SK-N-SH (cell line): ENCODE data around the gene MEP1A. TPM values are rescaled to one million over a fixed set of nuclear protein-coding genes. Genes with fewer than 3 reads are reported as not detected.

ENCODE experiments used
- CTCF ChIA-PET: fragments of 300-600, 350-600 bp; formaldehyde crosslinking; extraction: SDS; loops from one replicate; lab custom pipeline; 2021; lab: Yijun Ruan, JAX
- POLR2A ChIA-PET: fragments of 350-600 bp; sonication (Branson Sonifier 250); formaldehyde crosslinking; extraction: SDS; loops from one replicate; lab custom pipeline; 2020; ENCODE audit warnings: antibody characterized with exemption, inconsistent platforms; lab: Yijun Ruan, JAX
- DNase-seq: peaks from one replicate; pipeline ENCODE4 v3.0.0; 2012
- H2AFZ ChIP-seq: fragments of 200-600 bp; sonication (generic); 2 replicates; pipeline ENCODE4 v1.8.1; 2016; ENCODE audit warnings: antibody characterized with exemption, mild to moderate bottlenecking, low read depth
- H3F3A ChIP-seq: fragments of 200-600 bp; sonication (generic); replicated peaks from 2 replicates; pipeline ENCODE3; 2016; ENCODE audit warnings: antibody characterized with exemption, mild to moderate bottlenecking; ENCODE audit not compliant: insufficient read depth
- H3K27ac ChIP-seq, 2 experiments: fragments of 200-500 bp in 1 of 2; fragments of 200-600 bp in 1 of 2; sonication (Bioruptor generic) in 1 of 2; sonication (generic), shearing (Covaris generic) in 1 of 2; 2 replicates each; pipeline versions ENCODE4 v1.5.1 to v1.6.1; 2014 to 2016; ENCODE audit warnings: low read depth in 2 of 2, inconsistent platforms in 1 of 2, low read length in 1 of 2, mild to moderate bottlenecking in 1 of 2, mixed read lengths in 1 of 2
- H3K27me3 ChIP-seq: fragments of 200-600 bp; sonication (generic), shearing (Covaris generic); 2 replicates; pipeline ENCODE4 v1.6.1; 2016; ENCODE audit warnings: mixed run types; ENCODE audit not compliant: insufficient read depth
- H3K36me3 ChIP-seq, 2 experiments: fragments of 200-500 bp in 1 of 2; fragments of 200-600 bp in 1 of 2; sonication (Bioruptor generic) in 1 of 2; sonication (generic) in 1 of 2; replicated peaks in 1 of 2; 2 replicates each; pipeline versions ENCODE3 to v1.5.1; 2014 to 2016; ENCODE audit warnings: low read length in 1 of 2, mild to moderate bottlenecking in 1 of 2; ENCODE audit not compliant: insufficient read depth in 2 of 2, control insufficient read depth in 1 of 2
- H3K4me1 ChIP-seq, 2 experiments: fragments of 200-500 bp in 1 of 2; fragments of 200-600 bp in 1 of 2; sonication (Bioruptor generic) in 1 of 2; sonication (generic), shearing (Covaris generic) in 1 of 2; 2 replicates each; pipeline versions ENCODE4 v1.5.1 to v1.6.1; 2014 to 2016; ENCODE audit warnings: low read depth in 1 of 2, low read length in 1 of 2, mixed run types in 1 of 2; ENCODE audit not compliant: insufficient read depth in 2 of 2, control insufficient read depth in 1 of 2
- H3K4me2 ChIP-seq: fragments of 200-600 bp; sonication (generic), shearing (Covaris generic); 2 replicates; pipeline ENCODE4 v1.6.1; 2017; ENCODE audit warnings: mixed run types
- H3K4me3 ChIP-seq, 2 experiments: fragments of 200-500 bp in 1 of 2; fragments of 200-600 bp in 1 of 2; sonication (Bioruptor generic) in 1 of 2; sonication (generic), shearing (Covaris generic) in 1 of 2; 2 replicates each; pipeline versions ENCODE4 v1.5.1 to v1.8.1; 2014 to 2016; ENCODE audit warnings: low read depth in 2 of 2, inconsistent platforms in 1 of 2, low read length in 1 of 2, mild to moderate bottlenecking in 1 of 2, mixed read lengths in 1 of 2, moderate library complexity in 1 of 2
- H3K79me2 ChIP-seq: fragments of 200-600 bp; sonication (generic); 2 replicates; pipeline ENCODE4 v1.8.1; 2017; ENCODE audit warnings: mild to moderate bottlenecking; ENCODE audit not compliant: insufficient read depth
- H3K9ac ChIP-seq: fragments of 200-600 bp; sonication (generic); 2 replicates; pipeline ENCODE4 v1.6.1; 2017; ENCODE audit warnings: mixed run types
- H3K9me2 ChIP-seq: fragments of 200-600 bp; sonication (generic); 2 replicates; pipeline ENCODE4 v1.6.1; 2017; ENCODE audit warnings: mixed run types
- H3K9me3 ChIP-seq: fragments of 200-600 bp; sonication (generic); 2 replicates; pipeline ENCODE4 v1.6.1; 2017; ENCODE audit warnings: mixed run types, mild to moderate bottlenecking, moderate library complexity
- H4K20me1 ChIP-seq: fragments of 200-600 bp; sonication (generic); 2 replicates; pipeline ENCODE4 v1.6.1; 2017; ENCODE audit warnings: mild to moderate bottlenecking, mixed run types; ENCODE audit not compliant: insufficient read depth
- CHD2 ChIP-seq: fragments of 150-350 bp; IDR thresholded peaks from 2 replicates; pipeline ENCODE4 v1.6.1; 2018; ENCODE audit warnings: low read length; ENCODE audit not compliant: partially characterized antibody
- FOXJ3 ChIP-seq: sonication (generic); formaldehyde crosslinking; IDR thresholded peaks from 2 replicates; pipeline ENCODE4 v1.5.1; 2020; ENCODE audit warnings: mild to moderate bottlenecking, missing genetic modification reagents
- FOXM1 ChIP-seq: IDR thresholded peaks from 2 replicates; pipeline ENCODE4 v1.4.0; 2012; ENCODE audit warnings: low read depth, mild to moderate bottlenecking
- NFIC ChIP-seq: IDR thresholded peaks from 2 replicates; pipeline ENCODE4 v1.4.0; 2012; ENCODE audit warnings: borderline replicate concordance
- POLR2AphosphoS5 ChIP-seq: IDR thresholded peaks from 2 replicates; pipeline ENCODE4 v1.6.1; 2012; ENCODE audit warnings: low read depth, low read length
- RAD21 ChIP-seq: IDR thresholded peaks from 2 replicates; pipeline ENCODE4 v1.6.1; 2012; ENCODE audit warnings: mild to moderate bottlenecking, low read length
- RCOR1 ChIP-seq: fragments of 150-350 bp; IDR thresholded peaks from 2 replicates; pipeline ENCODE4 v1.6.1; 2017; ENCODE audit warnings: antibody characterized with exemption, low read length
- SIN3A ChIP-seq: IDR thresholded peaks from 2 replicates; pipeline ENCODE4 v1.6.1; 2012; ENCODE audit warnings: low read depth, mild to moderate bottlenecking, low read length, moderate library complexity, borderline replicate concordance
- TEAD4 ChIP-seq: IDR thresholded peaks from 2 replicates; pipeline ENCODE4 v1.4.0; 2012; ENCODE audit warnings: mild to moderate bottlenecking, borderline replicate concordance; ENCODE audit not compliant: insufficient read depth
- YY1 ChIP-seq: IDR thresholded peaks from 2 replicates; pipeline ENCODE4 v1.4.0; 2012; ENCODE audit warnings: low read depth, mild to moderate bottlenecking
- WGBS: methylation state at CpG from one replicate; pipeline ENCODE4 v1.1.6; 2017; ENCODE audit warnings: low lambda C conversion rate; 5-methylcytosine and 5-hydroxymethylcytosine counted together
- polyA plus RNA-seq, 3 experiments: library from polyadenylated mRNA; depleted of rRNA; stranded (reverse); fragments of >200 nt; gene quantifications; 2 replicates each; pipeline ENCODE4 v1.2.3, GENCODE V29; 2012
- TF ChIP-seq, protein P1 (sequence below): IDR thresholded peaks from 2 replicates; pipeline ENCODE4 v1.4.0; 2012; ENCODE audit warnings: low read depth
- TF ChIP-seq, protein P2 (sequence below): fragments of 150-350 bp; IDR thresholded peaks from 2 replicates; pipeline ENCODE4 v1.6.1; 2016; ENCODE audit warnings: mild to moderate bottlenecking, low read depth, low read length
- TF ChIP-seq, protein P3 (sequence below): IDR thresholded peaks from 2 replicates; pipeline ENCODE4; 2012
- TF ChIP-seq, protein P4 (sequence below): IDR thresholded peaks from 2 replicates; pipeline ENCODE4 v1.4.0; 2012; ENCODE audit warnings: low read depth, borderline replicate concordance
- TF ChIP-seq, protein P5 (sequence below): IDR thresholded peaks from 2 replicates; pipeline ENCODE4 v1.6.1; 2012; ENCODE audit warnings: mild to moderate bottlenecking, low read depth, low read length, moderate library complexity

Gene MEP1A, protein sequence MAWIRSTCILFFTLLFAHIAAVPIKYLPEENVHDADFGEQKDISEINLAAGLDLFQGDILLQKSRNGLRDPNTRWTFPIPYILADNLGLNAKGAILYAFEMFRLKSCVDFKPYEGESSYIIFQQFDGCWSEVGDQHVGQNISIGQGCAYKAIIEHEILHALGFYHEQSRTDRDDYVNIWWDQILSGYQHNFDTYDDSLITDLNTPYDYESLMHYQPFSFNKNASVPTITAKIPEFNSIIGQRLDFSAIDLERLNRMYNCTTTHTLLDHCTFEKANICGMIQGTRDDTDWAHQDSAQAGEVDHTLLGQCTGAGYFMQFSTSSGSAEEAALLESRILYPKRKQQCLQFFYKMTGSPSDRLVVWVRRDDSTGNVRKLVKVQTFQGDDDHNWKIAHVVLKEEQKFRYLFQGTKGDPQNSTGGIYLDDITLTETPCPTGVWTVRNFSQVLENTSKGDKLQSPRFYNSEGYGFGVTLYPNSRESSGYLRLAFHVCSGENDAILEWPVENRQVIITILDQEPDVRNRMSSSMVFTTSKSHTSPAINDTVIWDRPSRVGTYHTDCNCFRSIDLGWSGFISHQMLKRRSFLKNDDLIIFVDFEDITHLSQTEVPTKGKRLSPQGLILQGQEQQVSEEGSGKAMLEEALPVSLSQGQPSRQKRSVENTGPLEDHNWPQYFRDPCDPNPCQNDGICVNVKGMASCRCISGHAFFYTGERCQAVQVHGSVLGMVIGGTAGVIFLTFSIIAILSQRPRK
- not detected in 2 replicates for polyA plus RNA-seq (2012; rRNA removed)
- polyA plus RNA-seq (2012; cell fraction: cytosol; rRNA removed), result not detected in 2 replicates
- polyA plus RNA-seq (2012; cell fraction: nucleus; rRNA removed), result not detected in 2 replicates

DNA sequence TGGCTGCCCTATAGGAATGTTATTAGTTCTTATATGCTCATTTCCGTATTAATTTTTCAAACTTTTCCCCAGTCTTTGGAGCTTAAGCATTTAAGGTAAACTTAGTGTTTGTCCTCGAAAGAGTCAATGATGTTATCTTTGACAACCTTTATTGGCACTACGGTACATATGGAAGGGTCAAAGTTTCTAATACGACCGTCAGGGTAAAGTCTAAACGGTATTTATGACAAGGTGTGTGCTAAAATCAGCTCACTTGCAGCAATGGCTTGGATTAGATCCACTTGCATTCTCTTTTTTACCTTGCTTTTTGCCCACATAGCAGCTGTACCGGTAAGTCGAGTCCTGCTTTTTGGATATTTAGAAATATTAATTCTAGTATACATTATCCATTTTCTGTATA is at the start of gene MEP1A:
Gene MEP1A, plus strand, starts transcription at position 252 of the 400 bp plus-strand sequence. Its CDS starts 10 bp downstream, at position 262.
- no peak for DNase-seq
- H2AFZ ChIP-seq, result no peak within 1 kb of the TSS
- H3K9me3 ChIP-seq, result no peaks in the 10 kb centered on the region
- no peak within 1 kb of the TSS for H3K9ac ChIP-seq
- no peaks in the 10 kb centered on the region for H3K27me3 ChIP-seq
- WGBS, result 11% methylated on average over 8 of the region's 8 CpGs
- no peaks in the 10 kb centered on the region for H3K4me1 ChIP-seq
- no peaks in the 10 kb centered on the region for H3K79me2 ChIP-seq
- no peak within 1 kb of the TSS for H3K4me3 ChIP-seq
- ChIA-PET POLR2A (no interaction called here), CTCF (interaction anchor here (0.5 to 0.8 kb wide), 2 partner anchors 43 to 56 kb away, joined by 3 read pairs; no protein-coding TSS in a partner anchor)
- TF ChIP-seq CHD2 (no peak), FOXM1 (no peak), POLR2AphosphoS5 (no peak), TEAD4 (no peak), RAD21 (no peak), FOXJ3 (CRISPR knock-in tag) (no peak), RCOR1 (no peak), NFIC (no peak), YY1 (no peak), SIN3A (no peak)
- TF ChIP-seq, protein P1, sequence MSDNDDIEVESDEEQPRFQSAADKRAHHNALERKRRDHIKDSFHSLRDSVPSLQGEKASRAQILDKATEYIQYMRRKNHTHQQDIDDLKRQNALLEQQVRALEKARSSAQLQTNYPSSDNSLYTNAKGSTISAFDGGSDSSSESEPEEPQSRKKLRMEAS, result no peak
- TF ChIP-seq, protein P2, sequence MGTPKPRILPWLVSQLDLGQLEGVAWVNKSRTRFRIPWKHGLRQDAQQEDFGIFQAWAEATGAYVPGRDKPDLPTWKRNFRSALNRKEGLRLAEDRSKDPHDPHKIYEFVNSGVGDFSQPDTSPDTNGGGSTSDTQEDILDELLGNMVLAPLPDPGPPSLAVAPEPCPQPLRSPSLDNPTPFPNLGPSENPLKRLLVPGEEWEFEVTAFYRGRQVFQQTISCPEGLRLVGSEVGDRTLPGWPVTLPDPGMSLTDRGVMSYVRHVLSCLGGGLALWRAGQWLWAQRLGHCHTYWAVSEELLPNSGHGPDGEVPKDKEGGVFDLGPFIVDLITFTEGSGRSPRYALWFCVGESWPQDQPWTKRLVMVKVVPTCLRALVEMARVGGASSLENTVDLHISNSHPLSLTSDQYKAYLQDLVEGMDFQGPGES, result no peak
- TF ChIP-seq, protein P3, sequence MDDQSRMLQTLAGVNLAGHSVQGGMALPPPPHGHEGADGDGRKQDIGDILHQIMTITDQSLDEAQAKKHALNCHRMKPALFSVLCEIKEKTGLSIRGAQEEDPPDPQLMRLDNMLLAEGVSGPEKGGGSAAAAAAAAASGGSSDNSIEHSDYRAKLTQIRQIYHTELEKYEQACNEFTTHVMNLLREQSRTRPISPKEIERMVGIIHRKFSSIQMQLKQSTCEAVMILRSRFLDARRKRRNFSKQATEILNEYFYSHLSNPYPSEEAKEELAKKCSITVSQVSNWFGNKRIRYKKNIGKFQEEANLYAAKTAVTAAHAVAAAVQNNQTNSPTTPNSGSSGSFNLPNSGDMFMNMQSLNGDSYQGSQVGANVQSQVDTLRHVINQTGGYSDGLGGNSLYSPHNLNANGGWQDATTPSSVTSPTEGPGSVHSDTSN, result no peak
- TF ChIP-seq, protein P4, sequence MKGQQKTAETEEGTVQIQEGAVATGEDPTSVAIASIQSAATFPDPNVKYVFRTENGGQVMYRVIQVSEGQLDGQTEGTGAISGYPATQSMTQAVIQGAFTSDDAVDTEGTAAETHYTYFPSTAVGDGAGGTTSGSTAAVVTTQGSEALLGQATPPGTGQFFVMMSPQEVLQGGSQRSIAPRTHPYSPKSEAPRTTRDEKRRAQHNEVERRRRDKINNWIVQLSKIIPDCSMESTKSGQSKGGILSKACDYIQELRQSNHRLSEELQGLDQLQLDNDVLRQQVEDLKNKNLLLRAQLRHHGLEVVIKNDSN, result no peak
- TF ChIP-seq, protein P5, sequence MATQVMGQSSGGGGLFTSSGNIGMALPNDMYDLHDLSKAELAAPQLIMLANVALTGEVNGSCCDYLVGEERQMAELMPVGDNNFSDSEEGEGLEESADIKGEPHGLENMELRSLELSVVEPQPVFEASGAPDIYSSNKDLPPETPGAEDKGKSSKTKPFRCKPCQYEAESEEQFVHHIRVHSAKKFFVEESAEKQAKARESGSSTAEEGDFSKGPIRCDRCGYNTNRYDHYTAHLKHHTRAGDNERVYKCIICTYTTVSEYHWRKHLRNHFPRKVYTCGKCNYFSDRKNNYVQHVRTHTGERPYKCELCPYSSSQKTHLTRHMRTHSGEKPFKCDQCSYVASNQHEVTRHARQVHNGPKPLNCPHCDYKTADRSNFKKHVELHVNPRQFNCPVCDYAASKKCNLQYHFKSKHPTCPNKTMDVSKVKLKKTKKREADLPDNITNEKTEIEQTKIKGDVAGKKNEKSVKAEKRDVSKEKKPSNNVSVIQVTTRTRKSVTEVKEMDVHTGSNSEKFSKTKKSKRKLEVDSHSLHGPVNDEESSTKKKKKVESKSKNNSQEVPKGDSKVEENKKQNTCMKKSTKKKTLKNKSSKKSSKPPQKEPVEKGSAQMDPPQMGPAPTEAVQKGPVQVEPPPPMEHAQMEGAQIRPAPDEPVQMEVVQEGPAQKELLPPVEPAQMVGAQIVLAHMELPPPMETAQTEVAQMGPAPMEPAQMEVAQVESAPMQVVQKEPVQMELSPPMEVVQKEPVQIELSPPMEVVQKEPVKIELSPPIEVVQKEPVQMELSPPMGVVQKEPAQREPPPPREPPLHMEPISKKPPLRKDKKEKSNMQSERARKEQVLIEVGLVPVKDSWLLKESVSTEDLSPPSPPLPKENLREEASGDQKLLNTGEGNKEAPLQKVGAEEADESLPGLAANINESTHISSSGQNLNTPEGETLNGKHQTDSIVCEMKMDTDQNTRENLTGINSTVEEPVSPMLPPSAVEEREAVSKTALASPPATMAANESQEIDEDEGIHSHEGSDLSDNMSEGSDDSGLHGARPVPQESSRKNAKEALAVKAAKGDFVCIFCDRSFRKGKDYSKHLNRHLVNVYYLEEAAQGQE, result no peak
- no peak within 1 kb of the TSS for H3K4me2 ChIP-seq
- no peaks in the 10 kb centered on the region for H4K20me1 ChIP-seq
- H3K36me3 ChIP-seq, result no peaks in the 10 kb centered on the region
- H3F3A ChIP-seq, result no peaks in the 10 kb centered on the region
- H3K9me2 ChIP-seq, result no peaks in the 10 kb centered on the region
- H3K27ac ChIP-seq, result no peak within 1 kb of the TSS
